IMR-90 (cell line): Measurements from ENCODE around the gene DUSP12. TPM values are rescaled to one million over a fixed set of nuclear protein-coding genes. Genes with fewer than 3 reads are reported as not detected.

Source experiments
- ATAC-seq: fragments of 200-7000 bp; cut with Tn5 transposase; 2 replicates; pipeline ENCODE4 v1.9.1; 2020; ENCODE audit warnings: low read depth, mild to moderate bottlenecking, moderate library complexity
- BruUV-seq: library from RNA; stranded (reverse); fragments of 400-500 nt; replicated peaks from 2 replicates; lab custom pipeline; 2021; lab: Mats Ljungman, UMichigan
- CTCF ChIA-PET: fragments of 300-600 bp; formaldehyde crosslinking; extraction: SDS; loops from one replicate; lab custom pipeline; 2021; ENCODE audit warnings: antibody characterized with exemption; lab: Yijun Ruan, JAX
- POLR2A ChIA-PET: fragments of 300-600 bp; sonication (Branson Sonifier 250); formaldehyde crosslinking; loops from one replicate; lab custom pipeline; 2022; ENCODE audit warnings: antibody characterized with exemption; ENCODE audit not compliant: unreplicated experiment; lab: Charles Lee
- DNase-seq: peaks from one replicate; pipeline ENCODE4 v3.0.0; 2013
- H2AFZ ChIP-seq: replicated peaks from 2 replicates; pipeline ENCODE3; 2013; ENCODE audit warnings: low read length, mild to moderate bottlenecking; ENCODE audit not compliant: poor library complexity
- H2AK5ac ChIP-seq: 2 replicates; pipeline ENCODE4 v1.6.1; 2013; ENCODE audit warnings: low read depth, low read length, inconsistent platforms
- H2AK9ac ChIP-seq: replicated peaks from 2 replicates; pipeline ENCODE3; 2013; ENCODE audit warnings: mild to moderate bottlenecking, low read depth, low read length, moderate library complexity; ENCODE audit not compliant: poor library complexity
- H2BK120ac ChIP-seq: 2 replicates; pipeline ENCODE4 v1.6.1; 2013; ENCODE audit warnings: low read depth, low read length, inconsistent platforms
- H2BK15ac ChIP-seq: 3 replicates; pipeline ENCODE4 v1.6.1; 2013; ENCODE audit warnings: low read depth, low read length, inconsistent platforms
- H2BK20ac ChIP-seq: 2 replicates; pipeline ENCODE4 v1.6.1; 2013; ENCODE audit warnings: low read depth, mild to moderate bottlenecking, inconsistent platforms, low read length, moderate library complexity
- H2BK5ac ChIP-seq: 2 replicates; pipeline ENCODE4 v1.6.1; 2013; ENCODE audit warnings: mild to moderate bottlenecking, low read depth, low read length, inconsistent platforms; ENCODE audit not compliant: poor library complexity, severe bottlenecking
- H3K14ac ChIP-seq: replicated peaks from 2 replicates; pipeline ENCODE4 v1.6.1; 2013; ENCODE audit warnings: low read depth, low read length, inconsistent platforms
- H3K18ac ChIP-seq: 2 replicates; pipeline ENCODE4 v1.6.1; 2013; ENCODE audit warnings: low read depth, low read length, control low read depth
- H3K23ac ChIP-seq: 2 replicates; pipeline ENCODE4 v1.6.1; 2013; ENCODE audit warnings: low read depth, low read length, inconsistent platforms
- H3K27ac ChIP-seq: 2 replicates; pipeline ENCODE4 v1.5.1; 2013; ENCODE audit warnings: mild to moderate bottlenecking, control low read depth, low read length; ENCODE audit not compliant: insufficient read depth
- H3K27me3 ChIP-seq: 2 replicates; pipeline ENCODE4 v1.6.1; 2013; ENCODE audit warnings: low read length; ENCODE audit not compliant: control insufficient read depth, insufficient read depth
- H3K36me3 ChIP-seq: 2 replicates; pipeline ENCODE4 v1.6.1; 2013; ENCODE audit warnings: low read length, mixed read lengths; ENCODE audit not compliant: control insufficient read depth, insufficient read depth
- H3K4ac ChIP-seq: 2 replicates; pipeline ENCODE4 v1.6.1; 2013; ENCODE audit warnings: low read depth, low read length, inconsistent platforms
- H3K4me1 ChIP-seq: 2 replicates; pipeline ENCODE4 v1.6.1; 2013; ENCODE audit warnings: low read length, mixed read lengths; ENCODE audit not compliant: control insufficient read depth, insufficient read depth
- H3K4me2 ChIP-seq: 2 replicates; pipeline ENCODE4 v1.6.1; 2013; ENCODE audit warnings: low read depth, mild to moderate bottlenecking, control low read depth, low read length, moderate library complexity
- H3K4me3 ChIP-seq: 2 replicates; pipeline ENCODE4 v1.5.1; 2013; ENCODE audit warnings: low read depth, mild to moderate bottlenecking, control low read depth, low read length, moderate library complexity; ENCODE audit not compliant: insufficient read depth
- H3K56ac ChIP-seq: 2 replicates; pipeline ENCODE4 v1.6.1; 2013; ENCODE audit warnings: low read length, inconsistent platforms; ENCODE audit not compliant: insufficient read depth; ENCODE audit errors: extremely low read depth
- H3K79me1 ChIP-seq, 2 experiments: 2 replicates each; pipeline ENCODE4 v1.6.1; 2013; ENCODE audit warnings: low read length in 2 of 2, inconsistent platforms in 1 of 2, low read depth in 1 of 2
- H3K9ac ChIP-seq: 2 replicates; pipeline ENCODE4 v1.6.1; 2013; ENCODE audit warnings: low read depth, low read length, control low read depth
- H3K9me1 ChIP-seq: 2 replicates; pipeline ENCODE4 v1.6.1; 2013; ENCODE audit warnings: low read length, inconsistent platforms; ENCODE audit not compliant: insufficient read depth
- H3K9me3 ChIP-seq: 2 replicates; pipeline ENCODE4 v1.6.1; 2013; ENCODE audit warnings: low read length; ENCODE audit not compliant: control insufficient read depth, insufficient read depth
- H4K20me1 ChIP-seq: 2 replicates; pipeline ENCODE4 v1.6.1; 2013; ENCODE audit warnings: low read length, inconsistent platforms; ENCODE audit not compliant: insufficient read depth
- H4K5ac ChIP-seq: 2 replicates; pipeline ENCODE4 v1.6.1; 2013; ENCODE audit warnings: mild to moderate bottlenecking, low read depth, low read length, control low read depth
- H4K8ac ChIP-seq, 2 experiments: 2 replicates each; pipeline ENCODE4 v1.6.1; 2013; ENCODE audit warnings: low read depth in 2 of 2, low read length in 2 of 2, control low read depth in 1 of 2, inconsistent platforms in 1 of 2
- H4K91ac ChIP-seq: 2 replicates; pipeline ENCODE4 v1.6.1; 2013; ENCODE audit warnings: low read depth, low read length, inconsistent platforms; ENCODE audit not compliant: insufficient read depth
- BHLHE40 ChIP-seq: fragments of 150-350 bp; IDR thresholded peaks from 2 replicates; pipeline ENCODE4 v1.6.1; 2016; ENCODE audit warnings: mild to moderate bottlenecking, low read depth, low read length
- CEBPB ChIP-seq: IDR thresholded peaks from 2 replicates; pipeline ENCODE4 v1.6.1; 2012; ENCODE audit warnings: low read depth, low read length, improper control_type of control experiment
- CHD1 ChIP-seq: IDR thresholded peaks from 2 replicates; pipeline ENCODE4 v1.6.1; 2012; ENCODE audit warnings: low read depth, low read length, improper control_type of control experiment
- ELK1 ChIP-seq: fragments of 150-350 bp; IDR thresholded peaks from 2 replicates; pipeline ENCODE4 v1.6.1; 2016; ENCODE audit warnings: low read depth, mild to moderate bottlenecking, low read length, moderate library complexity, borderline replicate concordance
- FOS ChIP-seq: fragments of 150-350 bp; IDR thresholded peaks from 2 replicates; pipeline ENCODE4 v1.6.1; 2016; ENCODE audit warnings: low read depth, low read length
- MAFK ChIP-seq: IDR thresholded peaks from 2 replicates; pipeline ENCODE4 v1.6.1; 2012; ENCODE audit warnings: low read depth, low read length, improper control_type of control experiment
- MAZ ChIP-seq: IDR thresholded peaks from 2 replicates; pipeline ENCODE4 v1.6.1; 2012; ENCODE audit warnings: low read depth, mild to moderate bottlenecking, low read length, improper control_type of control experiment, moderate library complexity, borderline replicate concordance
- MXI1 ChIP-seq: IDR thresholded peaks from 2 replicates; pipeline ENCODE4 v1.6.1; 2012; ENCODE audit warnings: low read depth, mild to moderate bottlenecking, low read length, moderate library complexity, borderline replicate concordance
- NFE2L2 ChIP-seq: fragments of 150-350 bp; IDR thresholded peaks from 2 replicates; pipeline ENCODE4 v1.6.1; 2016; ENCODE audit warnings: low read depth, mild to moderate bottlenecking, low read length
- POLR2A ChIP-seq: IDR thresholded peaks from 2 replicates; pipeline ENCODE4 v1.6.1; 2012; ENCODE audit warnings: mild to moderate bottlenecking, low read depth, low read length
- RAD21 ChIP-seq: IDR thresholded peaks from 2 replicates; pipeline ENCODE4 v1.6.1; 2012; ENCODE audit warnings: low read length, improper control_type of control experiment
- RCOR1 ChIP-seq: IDR thresholded peaks from 2 replicates; pipeline ENCODE4 v1.6.1; 2012; ENCODE audit warnings: mild to moderate bottlenecking, low read length, improper control_type of control experiment; ENCODE audit not compliant: insufficient replicate concordance
- RFX5 ChIP-seq: IDR thresholded peaks from 2 replicates; pipeline ENCODE4 v1.8.0; 2012; ENCODE audit warnings: low read depth, mild to moderate bottlenecking, low read length, moderate library complexity
- SMC3 ChIP-seq: fragments of 150-350 bp; IDR thresholded peaks from 2 replicates; pipeline ENCODE4 v1.6.1; 2016; ENCODE audit warnings: low read depth, mild to moderate bottlenecking, antibody characterized with exemption, low read length, moderate library complexity
- WGBS, 2 experiments: methylation state at CpG; one replicate each; pipeline versions ENCODE4 v1.1.5 to v1.1.7; 2013; ENCODE audit warnings: missing lambda C conversion rate in 2 of 2; ENCODE audit not compliant: insufficient read length in 1 of 2; ENCODE audit errors: extremely low coverage in 2 of 2; 5-methylcytosine and 5-hydroxymethylcytosine counted together
- dilution Hi-C: fragments of 300-500 bp; cut with HindIII; formaldehyde crosslinking; loops from one replicate; pipeline ENCODE4 v1.14.3; 2018; ENCODE audit warnings: low sequenced_read_pairs; ENCODE audit not compliant: unreplicated experiment
- in situ Hi-C: fragments of 300-500 bp; cut with MboI; formaldehyde crosslinking; loops from 3 replicates; pipeline ENCODE4 v1.14.3; 2019; ENCODE audit warnings: low sequenced_read_pairs, inconsistent platforms, mixed read lengths
- intact Hi-C: fragments of 100-400 bp; cut with micrococcal nuclease; formaldehyde crosslinking; loops from 2 replicates; pipeline ENCODE4 v1.10.0; 2022
- polyA plus RNA-seq, 3 experiments: library from polyadenylated mRNA; depleted of rRNA; stranded (reverse); fragments of >200 nt; gene quantifications; 2 replicates each; pipeline ENCODE4 v1.2.3, GENCODE V29; 2012; ENCODE audit warnings: low replicate concordance in 1 of 3
- total RNA-seq: library from RNA; depleted of rRNA; stranded (reverse); fragments of >200 nt; gene quantifications from 2 replicates; pipeline ENCODE4 v1.2.3, GENCODE V29; 2012
- TF ChIP-seq, protein P1 (sequence below): conservative IDR thresholded peaks from 2 replicates; pipeline ENCODE4 v1.5.1; 2012; ENCODE audit warnings: mild to moderate bottlenecking, low read depth, low read length, improper control_type of control experiment

Gene DUSP12
- total and polyA plus RNA-seq, 2 of the 4 experiments (the other 2 are of a cell fraction): 31.5 to 35.6 TPM

GRCh38 chr1:161706482-161707347, 42.9 kb upstream of the DUSP12 start, which contains the start of gene FCRLA:
FCRLA (plus strand) TSS chr1:161707229; CDS start chr1:161707265, 36 bp downstream.
- H2AK5ac ChIP-seq: peak within 1 kb of the TSS; percentile 75
- H4K91ac ChIP-seq: peak within 1 kb of the TSS; percentile 28
- peak within 1 kb of the TSS; percentile 83 for H3K14ac ChIP-seq
- peak within 1 kb of the TSS; percentile 81 for H3K4ac ChIP-seq
- H3K79me1 ChIP-seq: no peaks in the 10 kb centered on the region
- no TSS peak for BruUV-seq
- intact Hi-C loops: no loop called here
- DNase-seq (peak; percentile 97), ATAC-seq (peak; percentile 93)
- H2BK15ac ChIP-seq: peak within 1 kb of the TSS; percentile 78; the same call in 2 of the 3 replicates
- H4K20me1 ChIP-seq: peaks cover 4% of the 10 kb centered on the region; the same call in 1 of the 2 replicates
- peaks cover 6% of the 10 kb centered on the region; the same call in 1 of the 2 replicates for H3K9me1 ChIP-seq
- no peak within 1 kb of the TSS for H3K4me3 ChIP-seq
- H3K36me3 ChIP-seq: no peaks in the 10 kb centered on the region
- H4K8ac ChIP-seq: peak within 1 kb of the TSS; percentile 6 to 61; a peak in 3 of 4 replicates
- H3K23ac ChIP-seq: peak within 1 kb of the TSS; percentile 46; the same call in 1 of the 2 replicates
- peak within 1 kb of the TSS; percentile 83 for H2BK120ac ChIP-seq
- in situ Hi-C loops: no loop called here
- H3K4me2 ChIP-seq: peak within 1 kb of the TSS; percentile 15; the same call in 1 of the 2 replicates
- H2BK20ac ChIP-seq: peak within 1 kb of the TSS; percentile 88
- ChIA-PET POLR2A (no interaction called here), CTCF (no interaction called here)
- no peak within 1 kb of the TSS for H3K9ac ChIP-seq
- no CpG with 5 or more reads among the region's 4 CpGs for WGBS, 2 experiments
- H3K56ac ChIP-seq: peak within 1 kb of the TSS; percentile 33; the same call in 1 of the 2 replicates
- peaks cover 11% of the 10 kb centered on the region for H3K4me1 ChIP-seq
- H3K27me3 ChIP-seq: no peaks in the 10 kb centered on the region
- peak within 1 kb of the TSS; percentile 13; the same call in 1 of the 2 replicates for H4K5ac ChIP-seq
- peak within 1 kb of the TSS; percentile 48; the same call in 1 of the 2 replicates for H3K18ac ChIP-seq
- peak within 1 kb of the TSS; percentile 24 for H3K27ac ChIP-seq
- dilution Hi-C loops: no loop called here
- H3K9me3 ChIP-seq: no peaks in the 10 kb centered on the region
- H2AFZ ChIP-seq: peak within 1 kb of the TSS; percentile 88
- peak within 1 kb of the TSS; percentile 2 for H2AK9ac ChIP-seq
- peak within 1 kb of the TSS; percentile 70 for H2BK5ac ChIP-seq
- TF ChIP-seq BHLHE40: peak; percentile 11; the same call in 1 of the 2 replicates
- no peak for TF ChIP-seq MXI1
- TF ChIP-seq ELK1: no peak
- TF ChIP-seq MAZ: no peak
- no peak for TF ChIP-seq CHD1
- no peak for TF ChIP-seq RCOR1
- no peak for TF ChIP-seq MAFK
- TF ChIP-seq, protein P1, sequence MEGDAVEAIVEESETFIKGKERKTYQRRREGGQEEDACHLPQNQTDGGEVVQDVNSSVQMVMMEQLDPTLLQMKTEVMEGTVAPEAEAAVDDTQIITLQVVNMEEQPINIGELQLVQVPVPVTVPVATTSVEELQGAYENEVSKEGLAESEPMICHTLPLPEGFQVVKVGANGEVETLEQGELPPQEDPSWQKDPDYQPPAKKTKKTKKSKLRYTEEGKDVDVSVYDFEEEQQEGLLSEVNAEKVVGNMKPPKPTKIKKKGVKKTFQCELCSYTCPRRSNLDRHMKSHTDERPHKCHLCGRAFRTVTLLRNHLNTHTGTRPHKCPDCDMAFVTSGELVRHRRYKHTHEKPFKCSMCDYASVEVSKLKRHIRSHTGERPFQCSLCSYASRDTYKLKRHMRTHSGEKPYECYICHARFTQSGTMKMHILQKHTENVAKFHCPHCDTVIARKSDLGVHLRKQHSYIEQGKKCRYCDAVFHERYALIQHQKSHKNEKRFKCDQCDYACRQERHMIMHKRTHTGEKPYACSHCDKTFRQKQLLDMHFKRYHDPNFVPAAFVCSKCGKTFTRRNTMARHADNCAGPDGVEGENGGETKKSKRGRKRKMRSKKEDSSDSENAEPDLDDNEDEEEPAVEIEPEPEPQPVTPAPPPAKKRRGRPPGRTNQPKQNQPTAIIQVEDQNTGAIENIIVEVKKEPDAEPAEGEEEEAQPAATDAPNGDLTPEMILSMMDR: no peak
- peak; percentile 78 for TF ChIP-seq FOS
- no peak for TF ChIP-seq NFE2L2
- no peak for TF ChIP-seq POLR2A
- TF ChIP-seq RAD21: 0 out of 2 replicates have a peak, but pooled peaks have one; percentile 3
- no peak for TF ChIP-seq RFX5
- peak; percentile 73 for TF ChIP-seq CEBPB
- no peak for TF ChIP-seq SMC3
